ENCODE results near the gene PHB1.

Gene PHB1

DNA sequence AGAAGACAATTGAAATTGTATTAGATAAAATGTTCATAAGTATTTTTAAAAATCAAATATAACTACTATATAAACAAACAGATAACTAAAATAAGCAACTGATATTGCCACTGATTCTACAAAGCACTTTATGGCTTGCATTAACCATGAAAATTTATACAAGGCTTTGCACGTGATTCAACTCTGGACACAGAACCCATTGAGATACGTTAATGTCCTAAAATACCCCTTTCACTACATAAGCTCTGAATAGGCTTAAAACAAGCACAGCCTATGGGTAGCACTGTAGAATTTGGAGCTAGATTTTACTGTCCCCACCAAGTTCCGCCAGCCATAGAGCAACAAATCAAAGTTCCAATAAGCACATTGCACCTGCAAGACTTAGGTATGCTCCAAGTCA, 57.2 kb downstream of the PHB1 start:
- in situ Hi-C loops (cut with MboI; ENCODE audit: low sequenced_read_pairs, unreplicated experiment): no loop called here
- TF ChIP-seq, protein P1, sequence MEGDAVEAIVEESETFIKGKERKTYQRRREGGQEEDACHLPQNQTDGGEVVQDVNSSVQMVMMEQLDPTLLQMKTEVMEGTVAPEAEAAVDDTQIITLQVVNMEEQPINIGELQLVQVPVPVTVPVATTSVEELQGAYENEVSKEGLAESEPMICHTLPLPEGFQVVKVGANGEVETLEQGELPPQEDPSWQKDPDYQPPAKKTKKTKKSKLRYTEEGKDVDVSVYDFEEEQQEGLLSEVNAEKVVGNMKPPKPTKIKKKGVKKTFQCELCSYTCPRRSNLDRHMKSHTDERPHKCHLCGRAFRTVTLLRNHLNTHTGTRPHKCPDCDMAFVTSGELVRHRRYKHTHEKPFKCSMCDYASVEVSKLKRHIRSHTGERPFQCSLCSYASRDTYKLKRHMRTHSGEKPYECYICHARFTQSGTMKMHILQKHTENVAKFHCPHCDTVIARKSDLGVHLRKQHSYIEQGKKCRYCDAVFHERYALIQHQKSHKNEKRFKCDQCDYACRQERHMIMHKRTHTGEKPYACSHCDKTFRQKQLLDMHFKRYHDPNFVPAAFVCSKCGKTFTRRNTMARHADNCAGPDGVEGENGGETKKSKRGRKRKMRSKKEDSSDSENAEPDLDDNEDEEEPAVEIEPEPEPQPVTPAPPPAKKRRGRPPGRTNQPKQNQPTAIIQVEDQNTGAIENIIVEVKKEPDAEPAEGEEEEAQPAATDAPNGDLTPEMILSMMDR (IDR thresholded peaks at IDR 0.05; ENCODE audit: borderline replicate concordance, control extremely low read depth, extremely low read depth, insufficient read depth, missing control alignments): no peak
- DNase-seq (ENCODE audit: low spot score): no peak

DNA sequence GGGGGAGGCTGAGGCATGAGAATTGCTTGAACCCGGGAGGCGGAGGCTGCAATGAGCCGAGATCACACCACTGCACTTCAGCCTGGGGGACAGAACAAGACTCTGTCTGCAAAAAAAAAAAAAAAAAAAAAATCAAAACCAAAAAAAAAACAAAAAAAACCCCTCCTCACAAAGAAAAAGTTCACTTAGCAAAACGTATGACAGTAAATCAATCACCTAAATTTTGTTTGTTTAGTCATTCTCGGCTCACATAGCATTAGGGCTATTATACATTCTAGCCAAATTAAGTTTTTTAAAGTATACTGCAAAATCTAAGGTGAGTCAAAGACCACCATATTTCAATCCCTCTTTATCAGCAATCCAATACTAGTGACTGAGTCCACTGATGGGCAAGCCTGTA, 58.4 kb downstream of the PHB1 start:
- no peak for DNase-seq (ENCODE audit: low spot score)
- TF ChIP-seq, protein P1 (IDR thresholded peaks at IDR 0.05; ENCODE audit: borderline replicate concordance, control extremely low read depth, extremely low read depth, insufficient read depth, missing control alignments): no peak
- in situ Hi-C loops (cut with MboI; ENCODE audit: low sequenced_read_pairs, unreplicated experiment): no loop called here

Data from GM13976 (cell line).